HG02571 (cell line): ENCODE measurements around the gene ECSIT.
"Not testable (repeated sequence)": the region's sequence is repeated elsewhere in the genome, so short reads cannot be mapped to it uniquely, and the experiment has no call there.

Experiments used
- ATAC-seq: cut with Tn5 transposase; IDR thresholded peaks from one replicate; pipeline ENCODE4 v1.9.1; 2021; ENCODE audit warnings: mild to moderate bottlenecking, moderate library complexity; ENCODE audit not compliant: unreplicated experiment

ECSIT gene

DNA sequence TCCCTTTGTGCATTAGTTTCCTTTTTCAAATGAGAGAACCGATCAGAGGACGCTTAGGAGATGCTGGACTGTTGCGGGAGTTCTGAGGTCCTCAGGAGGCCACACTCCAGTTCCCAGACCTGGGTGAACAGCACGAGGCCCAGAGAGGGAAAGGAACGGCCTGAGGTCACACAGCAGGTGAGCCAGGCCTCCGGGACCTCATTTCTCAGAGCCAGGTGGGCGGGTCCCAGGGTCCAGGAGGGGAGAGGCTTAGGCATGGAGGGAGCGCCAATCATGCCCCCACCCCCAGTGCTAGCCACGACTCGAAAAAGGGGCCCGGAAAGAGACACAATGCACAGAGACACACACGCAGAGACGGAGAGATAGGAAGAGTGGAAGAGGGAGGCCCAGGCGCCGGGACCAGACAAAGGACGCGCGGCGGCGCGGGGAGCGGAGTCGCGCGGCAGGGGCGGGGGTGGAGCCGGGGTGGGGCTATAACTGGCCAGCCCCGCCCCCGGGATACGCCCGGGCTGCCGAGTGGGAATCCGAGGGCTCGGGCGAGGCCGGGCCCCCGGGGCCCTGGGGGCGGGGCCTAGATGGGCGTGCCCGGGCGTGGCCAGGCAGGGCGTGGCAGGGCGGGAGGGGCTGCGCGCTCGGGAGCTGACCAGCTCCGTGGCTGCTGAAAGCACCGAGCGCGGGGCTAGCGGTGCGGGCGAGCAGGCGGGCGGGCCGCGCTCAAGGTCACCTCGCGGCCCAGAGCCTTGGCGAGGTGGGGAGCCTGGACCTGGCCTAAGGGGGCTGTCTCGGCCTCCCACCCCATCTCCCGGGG lies 49.6 kb downstream of the ECSIT start:
- no peak for ATAC-seq

DNA sequence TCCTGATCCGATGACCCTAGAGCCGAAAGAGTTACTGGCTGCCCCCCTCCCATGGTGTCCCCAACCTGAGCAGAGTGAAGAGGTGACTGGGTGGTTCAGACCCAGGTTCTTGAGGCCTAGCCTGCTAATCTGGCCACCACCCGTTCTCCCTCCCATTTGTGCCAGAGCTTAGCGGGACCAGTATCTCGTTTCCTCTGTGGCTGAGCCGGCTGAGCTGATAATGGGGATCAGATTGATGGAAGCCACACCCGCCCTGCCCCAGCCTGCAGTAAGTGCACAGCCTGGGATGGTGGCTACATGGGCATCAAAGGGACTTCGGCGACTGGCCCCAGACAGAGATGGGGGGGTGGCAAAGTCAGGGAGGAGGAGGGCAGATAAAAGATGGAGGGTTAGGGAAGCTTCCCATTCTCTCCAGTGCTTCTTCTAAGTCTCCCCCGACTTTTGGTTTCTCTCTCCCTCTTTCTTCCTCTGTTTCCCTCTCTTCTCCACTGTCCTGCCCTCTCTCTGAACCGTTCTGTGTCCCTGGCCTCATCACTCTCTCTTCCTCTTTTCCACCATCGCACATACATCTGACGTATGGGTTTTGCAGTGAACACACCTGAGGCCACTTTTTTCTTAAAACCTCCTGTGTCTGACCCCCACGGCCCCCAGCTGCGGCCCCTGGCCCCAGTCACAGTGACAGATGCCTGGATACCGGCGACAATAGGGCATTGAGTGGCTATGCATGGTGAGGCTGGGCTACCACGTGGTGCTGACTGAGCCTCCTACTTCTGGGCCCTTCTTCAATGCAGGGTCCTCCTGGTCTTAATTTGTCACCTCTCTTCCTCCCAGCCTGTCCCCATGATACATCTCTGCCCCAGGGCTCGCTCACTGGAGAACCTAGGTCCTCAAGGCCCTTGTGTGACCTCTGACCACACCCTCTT lies 50.5 kb downstream of the ECSIT start:
- ATAC-seq, result no peak

DNA sequence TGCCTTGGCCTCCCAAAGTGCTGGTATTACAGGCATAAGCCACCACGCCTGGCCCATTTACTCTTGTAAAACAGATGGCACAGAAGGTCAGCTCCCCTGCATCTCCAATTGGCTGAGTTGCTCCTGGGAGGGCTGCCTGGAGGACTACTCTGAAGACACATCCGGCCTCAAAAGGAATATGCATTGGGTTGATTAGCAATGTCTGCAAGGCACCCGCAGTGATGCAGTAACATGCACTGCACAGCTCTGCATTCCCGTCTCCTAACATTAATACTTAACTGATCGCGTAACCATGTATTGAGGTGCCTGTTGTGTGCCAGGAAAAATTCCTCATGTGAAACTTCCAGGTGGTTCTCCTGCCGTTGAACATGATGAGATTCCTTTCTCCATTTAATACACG lies 53.1 kb downstream of the ECSIT start:
- no peak for ATAC-seq

DNA sequence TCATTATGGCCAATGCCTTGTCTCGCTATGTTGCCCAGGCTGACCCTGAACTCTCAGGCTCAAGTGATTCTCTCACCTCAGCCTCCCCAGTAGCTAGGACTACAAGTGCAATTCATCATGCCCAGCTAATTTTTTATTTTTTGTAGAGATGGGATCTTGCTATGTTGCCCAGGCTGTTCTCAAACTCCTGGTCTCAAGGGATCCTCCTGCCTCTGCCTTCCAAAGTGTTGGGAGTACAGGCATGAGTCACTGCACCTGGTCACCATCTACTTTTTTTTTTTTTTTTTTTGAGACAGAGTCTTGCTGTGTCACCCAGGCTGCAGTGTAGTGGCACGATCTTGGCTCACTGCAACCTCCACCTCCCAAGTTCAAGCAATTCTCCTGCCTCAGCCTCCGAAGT lies 53.6 kb downstream of the ECSIT start:
- ATAC-seq, result not testable (repeated sequence)

DNA sequence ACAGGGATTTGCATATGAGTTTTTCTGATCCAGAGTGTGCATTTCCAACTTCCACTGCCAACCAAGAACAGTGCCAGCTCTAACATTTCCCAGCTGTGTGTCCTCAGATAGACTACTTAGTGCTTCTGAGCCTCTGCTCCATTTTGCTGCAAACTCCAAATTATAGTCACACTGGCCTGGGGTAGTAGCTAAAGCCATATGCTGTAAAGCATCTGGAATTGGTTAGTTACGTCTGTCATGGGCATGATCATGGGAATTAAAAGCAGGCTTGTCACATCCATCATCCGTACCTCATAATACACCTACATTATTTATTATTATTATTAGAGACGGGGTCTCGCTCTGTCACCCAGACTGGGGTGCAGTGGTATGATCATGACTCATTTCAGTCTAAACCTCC lies 55.2 kb downstream of the ECSIT start:
- ATAC-seq, result no peak

DNA sequence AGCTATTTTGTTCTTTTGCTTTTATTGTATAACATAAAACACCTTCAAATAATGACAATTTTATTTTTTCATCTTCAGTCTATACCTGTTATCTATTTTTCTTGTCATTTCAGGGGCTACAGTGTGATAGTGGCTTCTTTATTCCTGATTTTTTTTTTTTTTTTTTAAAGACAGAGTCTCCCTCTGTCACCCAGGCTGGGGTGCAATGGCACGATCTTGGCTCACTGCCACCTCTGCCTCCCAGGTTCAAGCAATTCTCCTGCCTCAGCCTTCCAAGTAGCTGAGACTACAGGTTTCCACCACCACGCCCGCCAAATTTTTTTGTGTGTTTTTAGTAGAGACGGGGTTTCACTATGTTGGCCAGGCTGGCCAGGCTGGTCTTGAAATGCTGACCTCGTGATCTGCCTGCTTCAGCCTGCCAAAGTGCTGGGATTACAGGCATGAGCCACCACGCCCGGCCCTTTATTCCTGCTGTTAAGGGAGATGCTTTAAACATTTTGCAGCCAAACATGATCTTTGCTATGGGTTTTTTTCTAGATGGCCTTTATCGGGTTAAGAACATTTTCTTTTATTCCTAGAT lies 60.6 kb downstream of the ECSIT start:
- ATAC-seq, result not testable (repeated sequence)

DNA sequence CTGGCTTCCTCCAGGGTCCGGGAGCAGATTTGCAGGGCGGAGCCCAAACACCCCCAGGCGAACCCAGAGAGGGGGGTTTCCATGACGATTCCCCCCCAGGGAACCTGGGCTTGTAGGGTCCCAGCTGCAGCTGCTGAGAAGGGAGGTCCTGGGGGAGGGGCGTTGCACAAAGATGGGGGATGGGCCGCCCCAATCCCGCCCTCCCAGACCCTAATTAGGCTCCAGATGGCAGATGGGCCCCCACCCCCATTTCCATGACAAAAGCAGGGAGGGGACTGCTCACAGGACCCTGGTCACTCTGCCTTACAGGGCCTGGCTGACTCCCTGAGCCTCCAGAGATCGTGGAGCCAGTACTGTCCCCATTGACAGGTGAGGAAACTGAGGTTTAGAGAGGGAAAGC lies 63.3 kb downstream of the ECSIT start:
- no peak for ATAC-seq

DNA sequence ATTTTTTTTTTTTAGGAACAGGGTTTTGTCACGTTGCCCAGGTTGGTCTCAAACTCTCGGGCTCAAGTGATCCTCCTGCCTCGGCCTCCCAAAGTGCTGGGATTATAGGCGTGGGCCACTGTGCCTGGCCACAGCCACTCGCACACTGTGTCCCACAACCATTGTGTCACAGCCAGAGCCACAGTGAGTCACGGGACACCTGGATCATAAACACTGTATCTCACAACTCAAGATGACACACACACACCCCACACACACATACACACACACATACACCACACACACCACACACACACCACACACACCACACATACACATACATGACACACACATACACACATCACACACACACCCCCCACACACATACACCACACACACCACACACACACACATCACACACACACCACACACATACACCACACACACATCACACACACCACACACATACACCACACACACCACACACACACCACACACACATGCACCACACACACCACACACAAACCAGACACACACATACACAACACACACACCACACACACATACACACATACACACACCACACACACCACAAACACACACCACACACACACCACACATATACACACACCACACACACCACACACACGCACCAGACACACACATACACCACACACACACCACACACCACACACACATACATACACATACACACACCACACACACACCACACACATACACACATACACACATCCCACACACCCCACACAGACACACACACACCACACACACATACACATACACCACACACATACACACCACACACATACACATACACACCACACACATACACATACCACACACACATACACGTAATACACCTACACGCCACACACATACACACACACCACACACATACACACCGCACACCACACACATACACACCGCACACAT lies 64.3 kb downstream of the ECSIT start:
- no peak for ATAC-seq

DNA sequence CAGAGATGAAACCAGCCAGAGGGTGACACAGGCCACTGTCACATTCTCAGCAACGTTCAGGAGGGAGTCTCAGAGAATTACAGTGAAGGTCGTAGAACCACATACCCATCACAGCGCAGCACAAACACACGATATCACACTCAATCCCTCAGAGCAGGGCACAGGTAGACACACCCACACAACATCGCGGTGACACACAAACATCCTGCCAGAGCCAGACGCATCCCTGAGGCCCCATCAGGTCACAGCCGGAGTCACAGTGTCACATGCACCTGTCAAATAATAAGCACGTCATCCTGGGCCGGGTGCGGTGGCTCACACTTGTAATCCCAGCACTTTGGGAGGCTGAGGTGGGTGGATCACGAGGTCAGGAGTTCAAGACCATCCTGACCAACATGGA lies 65.5 kb downstream of the ECSIT start:
- no peak for ATAC-seq

DNA sequence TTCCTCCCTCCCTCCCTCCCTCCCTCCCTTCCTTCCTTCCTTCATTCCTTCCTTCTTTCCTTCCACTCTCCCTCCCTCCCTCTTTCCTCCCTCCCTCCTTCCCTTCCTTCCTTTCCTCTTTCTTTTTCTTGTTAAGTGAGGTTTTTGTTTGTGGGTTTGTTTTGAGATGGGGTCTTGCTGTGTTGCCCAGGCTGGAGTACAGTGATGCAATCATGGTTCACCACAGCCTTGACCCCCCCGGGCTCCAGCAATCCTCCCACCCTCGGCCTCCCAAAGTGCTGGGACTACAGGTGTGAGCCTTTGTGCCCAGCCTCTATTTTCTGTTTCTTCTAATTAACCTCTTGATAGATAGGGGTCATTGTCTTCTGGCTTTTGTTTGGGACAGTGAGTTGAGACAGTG lies 67.5 kb downstream of the ECSIT start:
- ATAC-seq, result no peak

DNA sequence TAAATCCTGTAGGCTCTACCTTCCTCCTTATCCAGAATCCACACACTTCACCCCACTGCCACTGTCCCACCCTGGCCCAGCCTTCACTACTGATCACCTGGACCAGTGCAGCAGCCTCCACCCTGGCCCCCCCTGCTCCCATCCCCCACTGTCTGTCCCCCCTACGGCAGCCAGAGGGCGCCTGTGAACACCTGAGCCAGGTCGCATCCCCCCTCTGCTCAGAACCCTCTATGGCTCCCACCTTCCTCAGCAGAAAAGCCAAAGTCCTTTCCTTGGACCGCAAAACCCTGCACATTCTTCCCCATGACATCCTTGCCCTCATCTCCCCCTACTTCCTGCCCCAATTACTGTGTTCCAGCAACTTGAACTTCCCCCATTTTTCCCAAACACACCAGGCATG lies 68.7 kb downstream of the ECSIT start:
- no peak for ATAC-seq

DNA sequence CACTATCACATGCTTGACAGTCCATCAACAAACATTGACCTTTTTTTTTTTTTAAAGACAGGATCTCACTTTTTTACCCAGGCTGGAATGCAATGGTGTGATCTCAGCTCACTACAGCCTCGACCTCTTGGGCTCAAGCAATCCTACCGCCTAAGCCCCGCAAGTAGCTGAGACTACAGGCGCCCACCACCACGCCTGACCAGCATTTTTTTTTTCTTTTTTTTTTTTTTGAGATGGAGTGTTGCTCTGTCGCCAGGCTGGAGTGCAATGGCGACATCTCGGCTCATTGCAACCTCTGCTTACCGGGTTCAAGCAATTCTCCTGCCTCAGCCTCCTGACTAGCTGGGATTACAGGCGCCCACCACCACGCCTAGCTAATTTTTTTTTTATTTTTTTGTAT lies 70.0 kb downstream of the ECSIT start:
- ATAC-seq, result not testable (repeated sequence)

DNA sequence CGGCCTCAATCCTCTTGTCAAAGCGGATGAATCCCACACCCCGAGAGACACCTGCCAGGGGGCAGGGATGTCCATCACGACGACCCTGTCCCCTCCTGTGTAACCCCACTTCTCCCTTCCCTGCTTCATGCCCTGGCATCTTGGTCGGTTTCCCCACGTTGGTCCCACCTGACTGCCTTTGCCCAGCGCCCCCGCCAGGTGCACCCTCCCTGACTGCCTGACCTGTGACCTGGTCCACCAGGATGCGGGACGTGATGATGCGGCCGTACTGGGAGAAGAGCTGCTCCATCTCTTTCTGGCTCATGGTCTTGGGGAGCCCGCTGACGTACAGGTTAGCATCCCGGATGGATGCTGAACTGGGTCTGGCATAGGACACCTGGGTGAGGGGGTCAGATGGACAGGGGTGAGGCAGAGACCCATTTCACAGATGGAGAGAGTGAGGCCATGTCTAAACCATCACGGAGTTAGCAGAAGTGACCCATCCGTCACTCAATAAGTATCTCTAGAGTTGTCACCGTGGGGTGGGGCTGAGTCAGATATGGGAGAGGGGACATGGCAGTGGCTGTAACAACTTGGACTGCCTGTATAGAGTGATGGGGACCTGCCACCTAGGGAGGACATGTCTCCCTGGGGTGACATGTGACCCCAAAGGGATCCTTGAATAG lies 70.6 kb downstream of the ECSIT start:
- no peak for ATAC-seq

DNA sequence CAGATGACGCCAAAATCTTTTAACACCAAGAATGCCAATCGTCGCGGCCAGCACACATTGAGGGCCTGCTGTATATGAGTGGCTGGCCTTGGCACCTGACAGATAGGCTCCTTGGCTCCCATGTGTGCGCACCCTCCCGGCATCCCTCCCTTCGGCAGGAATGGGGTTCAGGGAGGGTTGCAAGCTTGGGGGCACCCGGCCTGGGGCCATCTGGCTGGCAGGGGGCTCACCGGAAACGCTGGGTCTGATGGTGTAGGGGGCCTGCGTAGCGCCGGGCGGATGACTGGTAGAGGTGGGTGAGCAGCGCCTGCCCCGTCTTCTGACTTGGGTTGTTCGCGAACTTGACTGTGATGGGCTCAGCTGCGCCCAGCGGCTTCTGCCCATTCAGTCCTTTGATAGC lies 71.1 kb downstream of the ECSIT start:
- no peak for ATAC-seq

DNA sequence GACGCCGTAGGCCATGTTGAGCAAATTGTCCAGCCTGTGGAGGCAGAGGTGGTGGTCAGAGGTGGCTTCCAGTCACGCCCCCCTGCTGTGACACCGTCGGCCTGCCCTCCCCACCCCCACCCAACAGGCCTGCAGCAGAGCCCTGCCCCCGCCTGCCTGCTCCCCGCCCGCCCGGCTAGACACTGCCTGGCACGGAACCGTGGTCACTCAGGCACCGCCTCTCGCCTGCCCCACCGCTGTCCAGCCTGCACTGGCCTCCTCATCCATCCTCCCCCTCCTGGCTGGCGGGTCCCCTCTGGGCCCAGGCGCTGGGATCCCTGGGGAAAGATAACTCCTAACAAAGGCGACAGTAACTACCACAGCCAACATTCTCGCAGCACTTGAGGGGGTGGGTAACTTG lies 71.8 kb downstream of the ECSIT start:
- no peak for ATAC-seq

DNA sequence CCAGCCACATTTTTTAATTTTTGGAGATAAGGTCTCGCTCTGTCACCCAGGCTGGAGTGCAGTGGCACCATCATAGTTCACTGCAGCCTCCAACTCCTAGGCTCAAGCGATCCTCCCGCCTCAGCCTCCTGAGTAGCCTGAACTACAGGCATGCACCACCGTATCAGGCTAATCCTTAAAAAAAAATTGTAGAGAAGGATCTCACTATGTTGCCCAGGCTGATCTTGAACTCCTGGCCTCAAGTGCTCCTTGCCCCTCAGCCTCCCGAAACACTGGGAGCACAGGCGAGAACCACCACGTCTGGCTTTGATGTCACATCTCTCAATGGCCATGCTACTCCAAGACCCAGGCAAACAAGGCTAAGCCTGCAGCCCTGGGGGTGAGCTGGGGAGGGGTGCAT lies 72.3 kb downstream of the ECSIT start:
- no peak for ATAC-seq
